IMR-90 (cell line): ENCODE results near the gene PTGR1. TPM values are rescaled to one million over a fixed set of nuclear protein-coding genes. Genes with fewer than 3 reads are reported as not detected.

Source experiments
- ATAC-seq: fragments of 200-7000 bp; cut with Tn5 transposase; 2 replicates; pipeline ENCODE4 v1.9.1; 2020; ENCODE audit warnings: low read depth, mild to moderate bottlenecking, moderate library complexity
- BruUV-seq: library from RNA; stranded (reverse); fragments of 400-500 nt; replicated peaks from 2 replicates; lab custom pipeline; 2021; lab: Mats Ljungman, UMichigan
- CTCF ChIA-PET: fragments of 300-600 bp; formaldehyde crosslinking; extraction: SDS; loops from one replicate; lab custom pipeline; 2021; ENCODE audit warnings: antibody characterized with exemption; lab: Yijun Ruan, JAX
- POLR2A ChIA-PET: fragments of 300-600 bp; sonication (Branson Sonifier 250); formaldehyde crosslinking; loops from one replicate; lab custom pipeline; 2022; ENCODE audit warnings: antibody characterized with exemption; ENCODE audit not compliant: unreplicated experiment; lab: Charles Lee
- DNase-seq: peaks from one replicate; pipeline ENCODE4 v3.0.0; 2013
- H2AFZ ChIP-seq: replicated peaks from 2 replicates; pipeline ENCODE3; 2013; ENCODE audit warnings: low read length, mild to moderate bottlenecking; ENCODE audit not compliant: poor library complexity
- H2AK5ac ChIP-seq: 2 replicates; pipeline ENCODE4 v1.6.1; 2013; ENCODE audit warnings: low read depth, low read length, inconsistent platforms
- H2AK9ac ChIP-seq: replicated peaks from 2 replicates; pipeline ENCODE3; 2013; ENCODE audit warnings: mild to moderate bottlenecking, low read depth, low read length, moderate library complexity; ENCODE audit not compliant: poor library complexity
- H2BK120ac ChIP-seq: 2 replicates; pipeline ENCODE4 v1.6.1; 2013; ENCODE audit warnings: low read depth, low read length, inconsistent platforms
- H2BK15ac ChIP-seq: 3 replicates; pipeline ENCODE4 v1.6.1; 2013; ENCODE audit warnings: low read depth, low read length, inconsistent platforms
- H2BK20ac ChIP-seq: 2 replicates; pipeline ENCODE4 v1.6.1; 2013; ENCODE audit warnings: low read depth, mild to moderate bottlenecking, inconsistent platforms, low read length, moderate library complexity
- H2BK5ac ChIP-seq: 2 replicates; pipeline ENCODE4 v1.6.1; 2013; ENCODE audit warnings: mild to moderate bottlenecking, low read depth, low read length, inconsistent platforms; ENCODE audit not compliant: poor library complexity, severe bottlenecking
- H3K14ac ChIP-seq: replicated peaks from 2 replicates; pipeline ENCODE4 v1.6.1; 2013; ENCODE audit warnings: low read depth, low read length, inconsistent platforms
- H3K18ac ChIP-seq: 2 replicates; pipeline ENCODE4 v1.6.1; 2013; ENCODE audit warnings: low read depth, low read length, control low read depth
- H3K23ac ChIP-seq: 2 replicates; pipeline ENCODE4 v1.6.1; 2013; ENCODE audit warnings: low read depth, low read length, inconsistent platforms
- H3K27ac ChIP-seq: 2 replicates; pipeline ENCODE4 v1.5.1; 2013; ENCODE audit warnings: mild to moderate bottlenecking, control low read depth, low read length; ENCODE audit not compliant: insufficient read depth
- H3K27me3 ChIP-seq: 2 replicates; pipeline ENCODE4 v1.6.1; 2013; ENCODE audit warnings: low read length; ENCODE audit not compliant: control insufficient read depth, insufficient read depth
- H3K36me3 ChIP-seq: 2 replicates; pipeline ENCODE4 v1.6.1; 2013; ENCODE audit warnings: low read length, mixed read lengths; ENCODE audit not compliant: control insufficient read depth, insufficient read depth
- H3K4ac ChIP-seq: 2 replicates; pipeline ENCODE4 v1.6.1; 2013; ENCODE audit warnings: low read depth, low read length, inconsistent platforms
- H3K4me1 ChIP-seq: 2 replicates; pipeline ENCODE4 v1.6.1; 2013; ENCODE audit warnings: low read length, mixed read lengths; ENCODE audit not compliant: control insufficient read depth, insufficient read depth
- H3K4me2 ChIP-seq: 2 replicates; pipeline ENCODE4 v1.6.1; 2013; ENCODE audit warnings: low read depth, mild to moderate bottlenecking, control low read depth, low read length, moderate library complexity
- H3K4me3 ChIP-seq: 2 replicates; pipeline ENCODE4 v1.5.1; 2013; ENCODE audit warnings: low read depth, mild to moderate bottlenecking, control low read depth, low read length, moderate library complexity; ENCODE audit not compliant: insufficient read depth
- H3K56ac ChIP-seq: 2 replicates; pipeline ENCODE4 v1.6.1; 2013; ENCODE audit warnings: low read length, inconsistent platforms; ENCODE audit not compliant: insufficient read depth; ENCODE audit errors: extremely low read depth
- H3K79me1 ChIP-seq, 2 experiments: 2 replicates each; pipeline ENCODE4 v1.6.1; 2013; ENCODE audit warnings: low read length in 2 of 2, inconsistent platforms in 1 of 2, low read depth in 1 of 2
- H3K9ac ChIP-seq: 2 replicates; pipeline ENCODE4 v1.6.1; 2013; ENCODE audit warnings: low read depth, low read length, control low read depth
- H3K9me1 ChIP-seq: 2 replicates; pipeline ENCODE4 v1.6.1; 2013; ENCODE audit warnings: low read length, inconsistent platforms; ENCODE audit not compliant: insufficient read depth
- H3K9me3 ChIP-seq: 2 replicates; pipeline ENCODE4 v1.6.1; 2013; ENCODE audit warnings: low read length; ENCODE audit not compliant: control insufficient read depth, insufficient read depth
- H4K20me1 ChIP-seq: 2 replicates; pipeline ENCODE4 v1.6.1; 2013; ENCODE audit warnings: low read length, inconsistent platforms; ENCODE audit not compliant: insufficient read depth
- H4K5ac ChIP-seq: 2 replicates; pipeline ENCODE4 v1.6.1; 2013; ENCODE audit warnings: mild to moderate bottlenecking, low read depth, low read length, control low read depth
- H4K8ac ChIP-seq, 2 experiments: 2 replicates each; pipeline ENCODE4 v1.6.1; 2013; ENCODE audit warnings: low read depth in 2 of 2, low read length in 2 of 2, control low read depth in 1 of 2, inconsistent platforms in 1 of 2
- H4K91ac ChIP-seq: 2 replicates; pipeline ENCODE4 v1.6.1; 2013; ENCODE audit warnings: low read depth, low read length, inconsistent platforms; ENCODE audit not compliant: insufficient read depth
- BHLHE40 ChIP-seq: fragments of 150-350 bp; IDR thresholded peaks from 2 replicates; pipeline ENCODE4 v1.6.1; 2016; ENCODE audit warnings: mild to moderate bottlenecking, low read depth, low read length
- CEBPB ChIP-seq: IDR thresholded peaks from 2 replicates; pipeline ENCODE4 v1.6.1; 2012; ENCODE audit warnings: low read depth, low read length, improper control_type of control experiment
- CHD1 ChIP-seq: IDR thresholded peaks from 2 replicates; pipeline ENCODE4 v1.6.1; 2012; ENCODE audit warnings: low read depth, low read length, improper control_type of control experiment
- CTCF ChIP-seq: conservative IDR thresholded peaks from 2 replicates; pipeline ENCODE4 v1.5.1; 2012; ENCODE audit warnings: mild to moderate bottlenecking, low read depth, low read length, improper control_type of control experiment
- ELK1 ChIP-seq: fragments of 150-350 bp; IDR thresholded peaks from 2 replicates; pipeline ENCODE4 v1.6.1; 2016; ENCODE audit warnings: low read depth, mild to moderate bottlenecking, low read length, moderate library complexity, borderline replicate concordance
- FOS ChIP-seq: fragments of 150-350 bp; IDR thresholded peaks from 2 replicates; pipeline ENCODE4 v1.6.1; 2016; ENCODE audit warnings: low read depth, low read length
- MAFK ChIP-seq: IDR thresholded peaks from 2 replicates; pipeline ENCODE4 v1.6.1; 2012; ENCODE audit warnings: low read depth, low read length, improper control_type of control experiment
- MAZ ChIP-seq: IDR thresholded peaks from 2 replicates; pipeline ENCODE4 v1.6.1; 2012; ENCODE audit warnings: low read depth, mild to moderate bottlenecking, low read length, improper control_type of control experiment, moderate library complexity, borderline replicate concordance
- MXI1 ChIP-seq: IDR thresholded peaks from 2 replicates; pipeline ENCODE4 v1.6.1; 2012; ENCODE audit warnings: low read depth, mild to moderate bottlenecking, low read length, moderate library complexity, borderline replicate concordance
- NFE2L2 ChIP-seq: fragments of 150-350 bp; IDR thresholded peaks from 2 replicates; pipeline ENCODE4 v1.6.1; 2016; ENCODE audit warnings: low read depth, mild to moderate bottlenecking, low read length
- POLR2A ChIP-seq: IDR thresholded peaks from 2 replicates; pipeline ENCODE4 v1.6.1; 2012; ENCODE audit warnings: mild to moderate bottlenecking, low read depth, low read length
- RAD21 ChIP-seq: IDR thresholded peaks from 2 replicates; pipeline ENCODE4 v1.6.1; 2012; ENCODE audit warnings: low read length, improper control_type of control experiment
- RCOR1 ChIP-seq: IDR thresholded peaks from 2 replicates; pipeline ENCODE4 v1.6.1; 2012; ENCODE audit warnings: mild to moderate bottlenecking, low read length, improper control_type of control experiment; ENCODE audit not compliant: insufficient replicate concordance
- RFX5 ChIP-seq: IDR thresholded peaks from 2 replicates; pipeline ENCODE4 v1.8.0; 2012; ENCODE audit warnings: low read depth, mild to moderate bottlenecking, low read length, moderate library complexity
- SMC3 ChIP-seq: fragments of 150-350 bp; IDR thresholded peaks from 2 replicates; pipeline ENCODE4 v1.6.1; 2016; ENCODE audit warnings: low read depth, mild to moderate bottlenecking, antibody characterized with exemption, low read length, moderate library complexity
- USF2 ChIP-seq: fragments of 150-350 bp; IDR thresholded peaks from 2 replicates; pipeline ENCODE4 v1.6.1; 2017; ENCODE audit warnings: mild to moderate bottlenecking, antibody characterized with exemption, low read length, low read depth
- WGBS, 2 experiments: methylation state at CpG; one replicate each; pipeline versions ENCODE4 v1.1.5 to v1.1.7; 2013; ENCODE audit warnings: missing lambda C conversion rate in 2 of 2; ENCODE audit not compliant: insufficient read length in 1 of 2; ENCODE audit errors: extremely low coverage in 2 of 2; 5-methylcytosine and 5-hydroxymethylcytosine counted together
- dilution Hi-C: fragments of 300-500 bp; cut with HindIII; formaldehyde crosslinking; loops from one replicate; pipeline ENCODE4 v1.14.3; 2018; ENCODE audit warnings: low sequenced_read_pairs; ENCODE audit not compliant: unreplicated experiment
- in situ Hi-C: fragments of 300-500 bp; cut with MboI; formaldehyde crosslinking; loops from 3 replicates; pipeline ENCODE4 v1.14.3; 2019; ENCODE audit warnings: low sequenced_read_pairs, inconsistent platforms, mixed read lengths
- intact Hi-C: fragments of 100-400 bp; cut with micrococcal nuclease; formaldehyde crosslinking; loops from 2 replicates; pipeline ENCODE4 v1.10.0; 2022
- polyA plus RNA-seq, 3 experiments: library from polyadenylated mRNA; depleted of rRNA; stranded (reverse); fragments of >200 nt; gene quantifications; 2 replicates each; pipeline ENCODE4 v1.2.3, GENCODE V29; 2012; ENCODE audit warnings: low replicate concordance in 1 of 3
- total RNA-seq: library from RNA; depleted of rRNA; stranded (reverse); fragments of >200 nt; gene quantifications from 2 replicates; pipeline ENCODE4 v1.2.3, GENCODE V29; 2012

PTGR1 gene
- total and polyA plus RNA-seq, 2 of the 4 experiments (the other 2 are of a cell fraction): 45.9 to 72.7 TPM

- Histone ChIP-seq H3K18ac (no peak overlapping the region), H3K4me2 (no peak overlapping the region), H3K27ac (no peak overlapping the region), H4K8ac (no peak overlapping the region), H3K36me3 (no peaks in the 10 kb centered on the region), H3K56ac (no peak overlapping the region), H3K9ac (no peak overlapping the region), H2AFZ (no peak overlapping the region), H3K4me1 (peaks cover 4% of the 10 kb centered on the region), H2BK5ac (no peak overlapping the region), H3K4ac (no peak overlapping the region), H3K9me3 (peaks cover 6% of the 10 kb centered on the region), H2AK9ac (no peak overlapping the region), H3K79me1 (peaks cover 0 to 6% of the 10 kb centered on the region in 2 experiments; a peak in 1 of 4 replicates), H3K9me1 (no peaks in the 10 kb centered on the region), H2BK15ac (no peak overlapping the region), H4K20me1 (no peaks in the 10 kb centered on the region), H3K4me3 (no peak overlapping the region), H3K27me3 (no peaks in the 10 kb centered on the region), H4K91ac (no peak overlapping the region), H2BK120ac (no peak overlapping the region), H3K23ac (no peak overlapping the region), H2BK20ac (no peak overlapping the region), H4K5ac (no peak overlapping the region), H3K14ac (no peak overlapping the region), H2AK5ac (no peak overlapping the region)
- no TSS peak for BruUV-seq
- CTCF ChIA-PET: no interaction called here
- dilution Hi-C loops (no loop called here), intact Hi-C loops (no loop called here), in situ Hi-C loops (no loop called here)
- 82% methylated on average over 2 of the region's 2 CpGs; no CpG with 5 or more reads in 1 of the 2 experiments for WGBS, 2 experiments
- POLR2A ChIA-PET: no interaction called here
- TF ChIP-seq MXI1 (no peak), CEBPB (no peak), CHD1 (no peak), CTCF (no peak), MAZ (no peak), NFE2L2 (no peak), RCOR1 (no peak), POLR2A (no peak), MAFK (no peak), FOS (no peak), BHLHE40 (no peak), RAD21 (no peak), USF2 (no peak), RFX5 (no peak), ELK1 (no peak), SMC3 (no peak)
- DNase-seq: no peak
- no peak for ATAC-seq
Measured at GRCh38 chr9:111527347-111527746, 72.1 kb downstream of the PTGR1 start.
